Naive thymus-derived CD4-positive, alpha-beta T cell (primary cell): Measurements from ENCODE around the gene KANSL3. TPM values are rescaled to one million over a fixed set of nuclear protein-coding genes. Genes with fewer than 3 reads are reported as not detected.
"Not testable (repeated sequence)": the region's sequence is repeated elsewhere in the genome, so short reads cannot be mapped to it uniquely, and the experiment has no call there.

Experiments
- ATAC-seq: fragments of 150-1000 bp; cut with Tn5 transposase; 2 replicates; pipeline ENCODE4 v1.10.0; 2021; ENCODE audit warnings: mild to moderate bottlenecking, moderate library complexity
- CTCF ChIA-PET: fragments of 350-600 bp; sonication (Branson Sonifier 250); formaldehyde crosslinking; loops from one replicate; lab custom pipeline; 2021; ENCODE audit warnings: antibody characterized with exemption; lab: Charles Lee
- POLR2A ChIA-PET: fragments of 350-600 bp; sonication (Branson Sonifier 250); formaldehyde crosslinking; loops from one replicate; lab custom pipeline; 2021; ENCODE audit warnings: antibody characterized with exemption, inconsistent platforms; lab: Charles Lee
- DNase-seq, 9 donors: peaks; one replicate each; pipeline versions ENCODE4 v3.0.0 to v3.0.0-alpha.2; 2020 to 2022; ENCODE audit warnings: mixed read lengths in 1 of 9
- H3K27ac ChIP-seq: one replicate; pipeline ENCODE4 v1.7.0; 2013; ENCODE audit warnings: mild to moderate bottlenecking, low read depth, low read length, moderate library complexity
- H3K27me3 ChIP-seq, 2 donors: one replicate each; pipeline ENCODE4 v1.7.0; 2013; ENCODE audit warnings: low read length in 2 of 2, mild to moderate bottlenecking in 2 of 2, moderate library complexity in 2 of 2; ENCODE audit not compliant: control insufficient read depth in 2 of 2, insufficient read depth in 2 of 2
- H3K36me3 ChIP-seq, 3 experiments: 1 replicate in 2 of 3; 2 replicates in 1 of 3; pipeline ENCODE4 v1.7.0; 2013; ENCODE audit warnings: low read length in 3 of 3, mild to moderate bottlenecking in 3 of 3, moderate library complexity in 1 of 3; ENCODE audit not compliant: insufficient read depth in 3 of 3, control insufficient read depth in 2 of 3
- H3K4me1 ChIP-seq, 2 donors: one replicate each; pipeline ENCODE4 v1.7.0; 2013; ENCODE audit warnings: low read length in 2 of 2, mild to moderate bottlenecking in 2 of 2, moderate library complexity in 1 of 2; ENCODE audit not compliant: control insufficient read depth in 2 of 2, insufficient read depth in 2 of 2
- H3K4me3 ChIP-seq: 2 replicates; pipeline ENCODE4 v1.7.0; 2013; ENCODE audit warnings: mild to moderate bottlenecking, low read length
- H3K9me3 ChIP-seq, 3 experiments: 1 replicate in 2 of 3; 2 replicates in 1 of 3; pipeline ENCODE4 v1.7.0; 2013; ENCODE audit warnings: low read length in 3 of 3; ENCODE audit not compliant: control insufficient read depth in 2 of 3
- H3K27ac Mint-ChIP-seq, 9 donors: one replicate each; pipeline ENCODE4 v1.8.0; 2020 to 2022; ENCODE audit warnings: mixed read lengths in 9 of 9, mild to moderate bottlenecking in 8 of 9, moderate library complexity in 5 of 9, inconsistent platforms in 2 of 9
- H3K27me3 Mint-ChIP-seq, 5 donors: one replicate each; pipeline ENCODE4 v1.8.0; 2021 to 2022; ENCODE audit warnings: mixed read lengths in 5 of 5, mild to moderate bottlenecking in 1 of 5
- H3K36me3 Mint-ChIP-seq, 5 donors: one replicate each; pipeline ENCODE4 v1.8.0; 2020 to 2022; ENCODE audit warnings: mixed read lengths in 5 of 5, mild to moderate bottlenecking in 3 of 5, inconsistent platforms in 1 of 5
- H3K4me1 Mint-ChIP-seq, 7 donors: one replicate each; pipeline ENCODE4 v1.8.0; 2020 to 2022; ENCODE audit warnings: mixed read lengths in 7 of 7, mild to moderate bottlenecking in 3 of 7, inconsistent platforms in 1 of 7
- H3K4me3 Mint-ChIP-seq, 10 donors: one replicate each; pipeline ENCODE4 v1.8.0; 2020 to 2022; ENCODE audit warnings: mild to moderate bottlenecking in 10 of 10, mixed read lengths in 10 of 10, moderate library complexity in 6 of 10, inconsistent platforms in 2 of 10
- H3K9me3 Mint-ChIP-seq, 11 donors: one replicate each; pipeline ENCODE4 v1.8.0; 2020 to 2022; ENCODE audit warnings: mixed read lengths in 11 of 11, mild to moderate bottlenecking in 4 of 11, inconsistent platforms in 1 of 11, moderate library complexity in 1 of 11
- intact Hi-C, 2 donors: fragments of 100-400 bp; cut with micrococcal nuclease; formaldehyde crosslinking; loops; one replicate each; pipeline ENCODE4 v1.15.1; 2023
- polyA plus RNA-seq, 2 donors: library from polyadenylated mRNA; unstranded; fragments of 300-500 nt; fragmentation: Illumina TruSeq; gene quantifications; one replicate each; pipeline ENCODE4 v1.2.3, GENCODE V29; 2021
- total RNA-seq, 6 experiments: library from RNA in 5 of 6; stranded (reverse) in 5 of 6; gene quantifications; 1 replicate in 5 of 6; 2 replicates in 1 of 6; pipeline ENCODE4 v1.2.3 and lab custom pipeline; 2021 to 2026

Gene KANSL3
- total and polyA plus RNA-seq, 7 experiments from 2014 or later = 13.5 to 65.0 (median 55.1) TPM

DNA sequence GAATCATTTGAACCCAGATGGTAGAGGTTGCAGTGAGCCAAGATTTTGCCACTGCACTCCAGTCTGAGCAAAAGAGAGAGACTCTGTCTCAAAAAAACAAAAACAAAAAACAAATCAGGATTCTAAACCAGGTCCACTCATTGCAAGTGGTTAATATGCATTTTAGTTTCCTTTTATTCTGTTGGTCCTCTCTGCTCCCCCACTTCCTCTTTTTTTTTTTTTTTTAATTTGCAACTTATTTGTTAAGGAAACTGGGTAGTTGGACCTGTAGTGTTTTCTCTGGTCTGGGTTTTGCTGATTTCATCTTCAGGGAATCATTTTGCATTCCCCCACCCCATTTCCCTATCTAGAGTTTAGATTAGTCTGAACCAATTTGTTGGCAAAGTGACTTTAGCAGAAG, 18.4 kb upstream of the KANSL3 start:
- intact Hi-C loops = no loop called here
- no peaks in the 10 kb centered on the region for H3K36me3 Mint-ChIP-seq
- H3K27me3 Mint-ChIP-seq = peaks cover 0 to 9% (median 0%) of the 10 kb centered on the region in 5 donors
- no peak overlapping the region for H3K4me3 ChIP-seq
- H3K4me1 ChIP-seq = no peaks in the 10 kb centered on the region
- ChIA-PET CTCF (no interaction called here), POLR2A (no interaction called here)
- no peak for ATAC-seq
- H3K27me3 ChIP-seq = no peaks in the 10 kb centered on the region
- H3K36me3 ChIP-seq = no peaks in the 10 kb centered on the region
- H3K4me1 Mint-ChIP-seq = peaks cover 0 to 2% (median 0%) of the 10 kb centered on the region in 7 donors
- no peak overlapping the region for H3K27ac Mint-ChIP-seq
- H3K9me3 ChIP-seq = no peaks in the 10 kb centered on the region
- no peak overlapping the region for H3K27ac ChIP-seq
- DNase-seq = no peak
- no peaks in the 10 kb centered on the region for H3K9me3 Mint-ChIP-seq
- no peak overlapping the region for H3K4me3 Mint-ChIP-seq

DNA sequence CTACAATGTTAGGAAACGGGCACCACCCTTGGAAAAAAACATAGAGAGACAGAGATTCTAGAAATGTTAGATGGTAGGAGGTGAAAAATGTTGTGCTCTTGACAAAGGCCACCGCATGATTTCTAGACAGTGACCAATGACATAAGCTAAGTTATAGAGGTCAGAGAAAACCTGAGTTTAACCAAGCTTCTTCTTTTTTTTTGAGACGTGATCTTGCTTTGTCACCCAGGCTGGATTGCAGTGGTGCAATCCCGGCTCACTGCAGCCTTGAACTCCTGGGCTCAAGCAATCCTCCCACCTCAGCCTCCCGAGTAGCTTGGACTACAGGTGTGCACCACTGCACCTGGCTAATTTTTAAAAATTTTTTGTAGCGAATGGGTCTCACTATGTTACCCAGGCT, 17.4 kb upstream of the KANSL3 start:
- Mint-ChIP-seq H3K27ac (no peak overlapping the region), H3K27me3 (peaks cover 0 to 9% (median 0%) of the 10 kb centered on the region in 5 donors), H3K4me1 (peaks cover 0 to 3% (median 0%) of the 10 kb centered on the region in 7 donors), H3K4me3 (no peak overlapping the region), H3K36me3 (no peaks in the 10 kb centered on the region), H3K9me3 (no peaks in the 10 kb centered on the region)
- intact Hi-C loops = no loop called here
- DNase-seq (no peak), ATAC-seq (peak; percentile 60)
- Histone ChIP-seq H3K36me3 (no peaks in the 10 kb centered on the region), H3K27me3 (no peaks in the 10 kb centered on the region), H3K9me3 (no peaks in the 10 kb centered on the region), H3K4me3 (no peak overlapping the region), H3K4me1 (no peaks in the 10 kb centered on the region), H3K27ac (no peak overlapping the region)
- POLR2A ChIA-PET = no interaction called here
- CTCF ChIA-PET = no interaction called here

DNA sequence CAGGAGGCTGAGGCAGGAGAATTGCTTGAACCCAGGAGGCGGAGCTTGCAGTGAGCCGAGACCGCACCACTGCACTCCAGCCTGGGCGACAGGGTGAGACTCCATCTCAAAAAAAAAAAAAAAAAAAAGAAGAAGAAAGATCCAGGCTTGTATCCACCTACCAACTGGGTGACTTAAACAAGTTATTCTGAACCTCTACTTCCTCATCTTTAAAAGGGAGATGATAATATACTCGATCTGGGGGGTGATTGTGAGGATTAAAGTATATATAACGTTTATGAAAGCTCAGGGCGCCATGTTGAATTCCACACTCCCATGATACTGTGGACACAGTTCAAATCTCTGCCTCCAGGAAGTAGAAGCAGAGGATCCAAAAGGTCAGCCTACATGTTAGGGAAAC, 16.7 kb upstream of the KANSL3 start:
- H3K27ac Mint-ChIP-seq = peak overlapping the region in 1 of 9 donors; percentile 23
- H3K27ac ChIP-seq, H3K27me3 Mint-ChIP-seq, ATAC-seq, H3K9me3 Mint-ChIP-seq, H3K4me3 ChIP-seq, H3K27me3 ChIP-seq, H3K36me3 ChIP-seq, H3K4me1 Mint-ChIP-seq, DNase-seq, H3K4me1 ChIP-seq, H3K9me3 ChIP-seq, CTCF ChIA-PET, H3K4me3 Mint-ChIP-seq, intact Hi-C loops, POLR2A ChIA-PET, H3K36me3 Mint-ChIP-seq: not testable (repeated sequence)

DNA sequence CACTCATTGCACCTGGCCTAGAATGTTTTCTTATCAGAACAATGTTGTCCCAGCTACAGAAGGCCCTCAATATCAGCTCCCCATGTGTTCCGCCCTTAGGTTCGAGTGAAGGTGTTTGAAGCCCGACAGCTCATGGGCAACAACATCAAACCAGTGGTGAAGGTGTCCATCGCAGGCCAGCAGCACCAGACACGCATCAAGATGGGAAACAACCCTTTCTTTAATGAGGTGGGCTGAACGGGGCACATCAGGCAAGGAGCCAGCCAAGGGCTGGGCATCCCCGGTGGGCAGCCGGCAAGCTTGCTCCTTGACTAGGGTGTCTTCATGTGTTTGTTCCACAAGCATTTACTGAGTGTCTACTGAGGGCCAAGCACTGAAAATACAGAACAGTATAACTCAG, 13.7 kb upstream of the KANSL3 start:
- Histone ChIP-seq H3K9me3 (no peaks in the 10 kb centered on the region), H3K4me3 (no peak overlapping the region), H3K36me3 (no peaks in the 10 kb centered on the region), H3K27me3 (no peaks in the 10 kb centered on the region), H3K4me1 (no peaks in the 10 kb centered on the region), H3K27ac (no peak overlapping the region)
- no peak for DNase-seq
- peaks cover 0 to 7% (median 0%) of the 10 kb centered on the region in 11 donors for H3K9me3 Mint-ChIP-seq
- peaks cover 0 to 4% (median 0%) of the 10 kb centered on the region in 5 donors for H3K27me3 Mint-ChIP-seq
- POLR2A ChIA-PET = no interaction called here
- intact Hi-C loops = no loop called here
- no peak overlapping the region for H3K4me3 Mint-ChIP-seq
- CTCF ChIA-PET = no interaction called here
- peaks cover 0 to 3% (median 0%) of the 10 kb centered on the region in 7 donors for H3K4me1 Mint-ChIP-seq
- ATAC-seq = no peak
- H3K36me3 Mint-ChIP-seq = no peaks in the 10 kb centered on the region
- H3K27ac Mint-ChIP-seq = no peak overlapping the region

DNA sequence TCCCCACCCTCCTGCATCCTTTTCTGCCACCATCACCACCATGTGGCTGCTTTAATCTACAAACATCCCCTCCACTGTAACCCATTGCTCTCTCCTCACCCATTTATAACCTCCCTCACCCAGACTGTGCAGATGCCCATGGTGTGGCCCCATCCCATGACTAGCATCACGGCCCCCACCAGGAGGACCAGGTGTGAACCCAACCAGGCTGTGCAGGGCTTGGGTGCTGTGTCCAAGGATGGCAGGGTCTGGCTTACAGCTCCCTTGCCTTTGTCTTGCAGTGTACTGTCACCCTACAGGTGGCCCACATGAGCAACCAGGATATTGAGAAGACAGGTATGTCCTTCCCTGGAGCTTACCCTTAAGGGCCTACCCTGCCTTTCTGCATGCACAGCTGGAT, 11.2 kb upstream of the KANSL3 start:
- intact Hi-C loops = no loop called here
- H3K4me1 ChIP-seq = no peaks in the 10 kb centered on the region
- no peaks in the 10 kb centered on the region for H3K27me3 ChIP-seq
- no peak for ATAC-seq
- H3K9me3 ChIP-seq = no peaks in the 10 kb centered on the region
- Mint-ChIP-seq H3K4me3 (no peak overlapping the region), H3K27me3 (no peaks in the 10 kb centered on the region), H3K36me3 (no peaks in the 10 kb centered on the region), H3K27ac (no peak overlapping the region), H3K4me1 (peaks cover 0 to 5% (median 0%) of the 10 kb centered on the region in 7 donors), H3K9me3 (peaks cover 0 to 7% (median 0%) of the 10 kb centered on the region in 11 donors)
- no peak overlapping the region for H3K4me3 ChIP-seq
- no peak overlapping the region for H3K27ac ChIP-seq
- no peak for DNase-seq
- CTCF ChIA-PET = no interaction called here
- POLR2A ChIA-PET = interaction anchor here (0.6 kb wide), 1 partner anchor 1978 kb away, joined by 4 read pairs; no protein-coding TSS in a partner anchor
- H3K36me3 ChIP-seq = no peaks in the 10 kb centered on the region

DNA sequence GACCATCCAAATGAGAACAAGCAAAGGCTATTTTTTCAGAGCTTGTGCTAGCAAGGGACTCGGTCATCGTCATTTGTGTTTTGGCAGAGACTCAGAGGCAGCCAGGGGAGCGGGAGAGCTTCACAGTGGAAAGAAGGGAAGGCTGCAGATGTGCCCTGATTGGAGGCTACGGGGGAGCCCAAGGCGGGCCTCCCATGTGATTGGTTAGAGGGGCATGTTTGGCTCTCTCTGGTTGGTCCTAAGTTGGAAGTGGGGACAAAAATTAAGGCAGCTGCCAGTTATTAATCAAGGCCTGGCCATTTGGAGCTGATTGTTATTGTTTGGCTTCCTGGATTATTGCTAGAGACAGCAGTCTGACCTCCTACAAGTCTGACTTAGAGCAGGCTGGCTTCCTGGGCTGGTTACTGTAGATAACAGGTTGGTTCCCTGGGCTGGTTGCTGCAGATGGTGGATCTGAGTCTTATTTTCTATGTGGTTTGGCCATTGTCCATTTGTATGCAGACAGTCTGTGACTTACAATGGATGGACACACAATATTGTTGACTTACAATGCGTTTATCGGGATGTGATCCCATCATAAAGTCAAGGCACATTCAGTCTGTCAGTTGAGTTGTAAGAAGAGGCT, 10.3 kb upstream of the KANSL3 start:
- H3K27me3 ChIP-seq = no peaks in the 10 kb centered on the region
- no peak overlapping the region for H3K27ac ChIP-seq
- CTCF ChIA-PET = interaction anchor here (0.6 kb wide), 1 partner anchor 10 kb away, joined by 4 read pairs; the partner anchor contains the start of gene KANSL3
- intact Hi-C loops = no loop called here
- no peaks in the 10 kb centered on the region for H3K36me3 Mint-ChIP-seq
- no peaks in the 10 kb centered on the region for H3K9me3 ChIP-seq
- POLR2A ChIA-PET = no interaction called here
- no peak overlapping the region for H3K27ac Mint-ChIP-seq
- ATAC-seq = no peak
- no peak overlapping the region for H3K4me3 Mint-ChIP-seq
- peaks cover 0 to 5% (median 0%) of the 10 kb centered on the region in 7 donors for H3K4me1 Mint-ChIP-seq
- H3K9me3 Mint-ChIP-seq = peaks cover 0 to 7% (median 0%) of the 10 kb centered on the region in 11 donors
- no peak for DNase-seq
- H3K27me3 Mint-ChIP-seq = no peaks in the 10 kb centered on the region
- H3K4me3 ChIP-seq = no peak overlapping the region
- H3K4me1 ChIP-seq = no peaks in the 10 kb centered on the region
- H3K36me3 ChIP-seq = no peaks in the 10 kb centered on the region

DNA sequence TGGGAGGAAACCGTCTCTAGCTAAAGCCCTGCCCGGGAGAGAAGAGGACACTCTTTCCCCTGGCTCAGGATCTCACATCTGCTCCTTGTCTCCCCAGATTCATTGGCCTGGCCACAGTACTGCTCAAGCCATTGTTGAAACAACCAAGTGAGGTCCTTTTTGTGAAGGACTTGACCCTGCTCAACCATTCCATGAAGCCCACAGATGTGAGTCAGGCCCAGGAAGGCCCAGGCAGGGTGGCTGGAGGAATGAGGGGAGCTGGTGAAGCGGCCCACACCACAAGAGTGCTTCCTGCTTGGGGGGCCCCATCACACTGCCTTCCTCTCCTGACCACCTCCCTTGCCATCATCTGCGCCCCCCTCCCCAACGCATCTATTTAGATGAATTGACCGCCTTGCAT, 9.6 kb upstream of the KANSL3 start:
- POLR2A ChIA-PET = no interaction called here
- no peak overlapping the region for H3K27ac ChIP-seq
- Mint-ChIP-seq H3K27me3 (no peaks in the 10 kb centered on the region), H3K4me3 (no peak overlapping the region), H3K9me3 (peaks cover 0 to 7% (median 0%) of the 10 kb centered on the region in 11 donors), H3K36me3 (no peaks in the 10 kb centered on the region), H3K27ac (no peak overlapping the region), H3K4me1 (peaks cover 0 to 5% (median 0%) of the 10 kb centered on the region in 7 donors)
- intact Hi-C loops = no loop called here
- no peak for ATAC-seq
- H3K27me3 ChIP-seq = no peaks in the 10 kb centered on the region
- H3K4me1 ChIP-seq = no peaks in the 10 kb centered on the region
- no peak for DNase-seq
- H3K36me3 ChIP-seq = no peaks in the 10 kb centered on the region
- H3K9me3 ChIP-seq = no peaks in the 10 kb centered on the region
- CTCF ChIA-PET = no interaction called here
- no peak overlapping the region for H3K4me3 ChIP-seq
